Pancreas (tissue), 10 donors: Measurements from ENCODE around the gene CRISPLD2. TPM values are rescaled to one million over a fixed set of nuclear protein-coding genes. Genes with fewer than 3 reads are reported as not detected.

Source experiments
- ATAC-seq, 4 donors: fragments of 200-7000 bp; cut with Tn5 transposase; one replicate each; pipeline versions ENCODE4 v1.8.0 to v1.9.1; 2020; ENCODE audit warnings: mild to moderate bottlenecking in 4 of 4, moderate library complexity in 4 of 4
- DNase-seq, 6 donors: peaks; one replicate each; pipeline ENCODE4 v3.0.0-alpha.2; 2020
- FAIRE-seq: peaks from 2 replicates; lab custom pipeline; 2012; peaks lifted over from hg19 to GRCh38; lab: Jason Lieb, UNC
- H3K27ac ChIP-seq, 4 donors: fragments of 200-600 bp; sonication (generic); 1 replicate in 3 of 4; 2 replicates in 1 of 4; pipeline versions ENCODE4 v1.5.0 to v1.8.0; 2020
- H3K27me3 ChIP-seq, 4 donors: fragments of 200-600 bp; one replicate each; pipeline ENCODE4 v1.8.0; 2021
- H3K36me3 ChIP-seq, 3 donors: fragments of 200-600 bp; sonication (generic) in 1 of 3; one replicate each; pipeline versions ENCODE4 v1.5.0 to v1.8.0; 2020 to 2021
- H3K4me1 ChIP-seq, 3 donors: fragments of 200-600 bp; one replicate each; pipeline ENCODE4 v1.8.0; 2021
- H3K4me3 ChIP-seq, 4 donors: fragments of 200-600 bp; sonication (generic) in 2 of 4; one replicate each; pipeline versions ENCODE4 v1.5.0 to v1.8.0; 2020 to 2021
- H3K9me3 ChIP-seq, 4 donors: fragments of 200-600 bp; one replicate each; pipeline ENCODE4 v1.8.0; 2021
- WGBS, 2 donors: extraction: QIAGEN DNeasy Blood & Tissue Kit; methylation state at CpG; one replicate each; pipeline ENCODE4 v1.1.7; 2013; 5-methylcytosine and 5-hydroxymethylcytosine counted together
- intact Hi-C, 3 donors: fragments of 100-400 bp; cut with DNase I; formaldehyde crosslinking; loops; one replicate each; pipeline versions ENCODE4 v1.11.1 to v1.14.2; 2022
- polyA plus RNA-seq, 2 donors: library from polyadenylated mRNA; stranded (reverse); fragments of 200-250 nt; gene quantifications; one replicate each; pipeline ENCODE4 v1.2.3, GENCODE V29; 2013
- total RNA-seq, 6 donors: library from RNA; stranded (reverse); fragmentation: NEBNext Ultra II Directional in 4 of 6; extraction: Animal tissue kit (Norgen Biotek cat#: 25700) in 4 of 6; gene quantifications; one replicate each; pipeline versions ENCODE4 v1.2.1 to v1.2.4, GENCODE V29; 2021 to 2023
- TF ChIP-seq, protein P1 (sequence below), 4 donors: fragments of 200-600 bp; sonication (generic) in 3 of 4; IDR thresholded peaks; one replicate each; pipeline versions ENCODE4 v1.5.0 to v1.8.0; 2021; ENCODE audit warnings: antibody characterized with exemption in 4 of 4
- donor health status: healthy with polysubstance abuse.
- donor health status: DM: no; HTN: no; CAD: no; lungs with moderate emphysema.
- donor health status: DM: no; HTN: no; CAD: no.
- donor health status: control.
- donor health status: control.
- donor health status: Bipolar disorder and iron deficiency.
- donor health status: DM: yes; HTN: yes; CAD: no.
- donor health status: DM: no; HTN: no; CAD: no.
- donor health status: DM: no; HTN: no; CAD: no.
- donor health status: DM: yes; HTN: yes; CAD: no.

The CRISPLD2 gene
- total RNA-seq (10 to 100 TPM in 4 of 6 donors, 1 to 10 TPM in 2; 4.1 to 40.2 (median 18.2) TPM), polyA plus RNA-seq (10 to 100 TPM in 1 of 2 donors, 1 to 10 TPM in 1; 6.7 to 11.5 TPM)

GRCh38 chr16:84819644-84820304, at the start of gene CRISPLD2:
CRISPLD2 (plus strand) TSS chr16:84819985; CDS start chr16:84838496, 18,511 bp downstream.
- no peak for FAIRE-seq

DNA sequence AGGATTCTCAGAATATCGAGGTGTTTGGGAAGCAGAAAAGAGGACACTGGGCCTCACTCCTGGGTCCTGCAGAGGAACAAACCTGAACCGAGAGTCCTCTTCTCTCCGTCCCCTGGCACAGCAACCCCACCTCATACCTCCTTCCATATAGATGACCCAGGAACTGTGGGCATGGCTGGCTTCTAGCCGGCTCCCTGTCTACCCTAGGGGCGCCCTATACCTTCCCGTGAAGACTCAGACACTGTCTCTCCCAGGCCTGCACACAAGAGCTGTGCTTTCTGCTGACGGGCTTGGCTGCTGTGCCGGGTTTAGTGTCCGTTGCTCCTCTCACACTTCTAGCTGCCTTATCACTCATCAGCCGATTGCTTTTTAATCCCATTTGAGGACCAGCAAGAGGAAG, 46.5 kb upstream of the CRISPLD2 start:
- peaks cover 0 to 62% (median 3%) of the 10 kb centered on the region in 3 donors for H3K36me3 ChIP-seq
- H3K9me3 ChIP-seq: no peaks in the 10 kb centered on the region
- intact Hi-C loops: no loop called here
- H3K27me3 ChIP-seq: no peaks in the 10 kb centered on the region
- ATAC-seq: no peak
- H3K4me3 ChIP-seq: no peak overlapping the region
- FAIRE-seq: no peak
- TF ChIP-seq, protein P1, sequence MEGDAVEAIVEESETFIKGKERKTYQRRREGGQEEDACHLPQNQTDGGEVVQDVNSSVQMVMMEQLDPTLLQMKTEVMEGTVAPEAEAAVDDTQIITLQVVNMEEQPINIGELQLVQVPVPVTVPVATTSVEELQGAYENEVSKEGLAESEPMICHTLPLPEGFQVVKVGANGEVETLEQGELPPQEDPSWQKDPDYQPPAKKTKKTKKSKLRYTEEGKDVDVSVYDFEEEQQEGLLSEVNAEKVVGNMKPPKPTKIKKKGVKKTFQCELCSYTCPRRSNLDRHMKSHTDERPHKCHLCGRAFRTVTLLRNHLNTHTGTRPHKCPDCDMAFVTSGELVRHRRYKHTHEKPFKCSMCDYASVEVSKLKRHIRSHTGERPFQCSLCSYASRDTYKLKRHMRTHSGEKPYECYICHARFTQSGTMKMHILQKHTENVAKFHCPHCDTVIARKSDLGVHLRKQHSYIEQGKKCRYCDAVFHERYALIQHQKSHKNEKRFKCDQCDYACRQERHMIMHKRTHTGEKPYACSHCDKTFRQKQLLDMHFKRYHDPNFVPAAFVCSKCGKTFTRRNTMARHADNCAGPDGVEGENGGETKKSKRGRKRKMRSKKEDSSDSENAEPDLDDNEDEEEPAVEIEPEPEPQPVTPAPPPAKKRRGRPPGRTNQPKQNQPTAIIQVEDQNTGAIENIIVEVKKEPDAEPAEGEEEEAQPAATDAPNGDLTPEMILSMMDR (IDR thresholded peaks at IDR 0.05): no peak
- H3K4me1 ChIP-seq: no peaks in the 10 kb centered on the region
- WGBS, 2 donors: 91 to 94% methylated on average over 10 of the region's 10 CpGs
- DNase-seq: no peak
- no peak overlapping the region for H3K27ac ChIP-seq

More at GRCh38 chr16:84819644-84820304, at the start of gene CRISPLD2:
- DNase-seq: peak; percentile 80 to 93 (median 88)
- Histone ChIP-seq H3K27ac (no peak within 1 kb of the TSS), H3K9me3 (no peaks in the 10 kb centered on the region), H3K36me3 (no peaks in the 10 kb centered on the region), H3K27me3 (no peaks in the 10 kb centered on the region), H3K4me3 (peak within 1 kb of the TSS in 3 of 4 donors; percentile 1 to 33 (median 33)), H3K4me1 (no peaks in the 10 kb centered on the region)
- intact Hi-C loops: no loop called here
- peak; percentile 92 to 97 (median 94) for ATAC-seq
- TF ChIP-seq, protein P1 (IDR thresholded peaks at IDR 0.05): no peak
- WGBS, 2 donors: 3% methylated on average over 49 to 53 of the region's 53 CpGs

DNA sequence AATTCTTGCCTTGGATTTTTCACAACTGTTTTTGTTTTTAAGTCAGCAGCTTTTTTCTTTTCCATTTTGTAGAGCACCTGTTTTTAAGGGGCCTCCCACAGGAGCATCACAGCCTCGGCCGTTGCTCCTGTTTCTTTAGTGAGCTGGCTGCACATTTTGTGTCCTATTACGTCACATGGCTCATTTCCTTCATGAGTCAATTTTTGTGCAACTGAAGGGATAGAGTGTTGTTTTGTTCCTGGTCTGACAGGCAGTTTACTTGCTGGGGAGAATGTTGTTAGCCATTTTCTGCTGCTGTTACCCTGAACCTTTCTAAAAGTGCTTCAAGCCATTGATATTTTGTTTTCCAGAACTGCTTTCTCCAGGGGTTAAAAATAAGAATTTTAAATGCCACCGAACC, 45.0 kb upstream of the CRISPLD2 start:
- TF ChIP-seq, protein P1 (IDR thresholded peaks at IDR 0.05): no peak
- ATAC-seq (peak in 1 of 4 donors; percentile 52), DNase-seq (no peak), FAIRE-seq (no peak)
- WGBS, 2 donors: 81 to 87% methylated on average over 4 of the region's 4 CpGs
- Histone ChIP-seq H3K4me3 (no peak overlapping the region), H3K4me1 (no peaks in the 10 kb centered on the region), H3K36me3 (peaks cover 0 to 65% (median 3%) of the 10 kb centered on the region in 3 donors), H3K9me3 (no peaks in the 10 kb centered on the region), H3K27me3 (no peaks in the 10 kb centered on the region), H3K27ac (no peak overlapping the region)
- intact Hi-C loops: no loop called here

- Histone ChIP-seq H3K4me3 (no peak overlapping the region), H3K27ac (no peak overlapping the region), H3K4me1 (no peaks in the 10 kb centered on the region), H3K36me3 (peaks cover 0 to 65% (median 3%) of the 10 kb centered on the region in 3 donors), H3K27me3 (no peaks in the 10 kb centered on the region), H3K9me3 (no peaks in the 10 kb centered on the region)
- no peak for FAIRE-seq
- intact Hi-C loops: no loop called here
- TF ChIP-seq, protein P1 (IDR thresholded peaks at IDR 0.05): no peak
- no peak for DNase-seq
- no peak for ATAC-seq
- 84 to 89% methylated on average over 14 of the region's 14 CpGs for WGBS, 2 donors
Observed at GRCh38 chr16:84775262-84775810, 44.4 kb upstream of the CRISPLD2 start.

GRCh38 chr16:84777435-84777834, 42.4 kb upstream of the CRISPLD2 start:
- H3K27me3 ChIP-seq: no peaks in the 10 kb centered on the region
- intact Hi-C loops: no loop called here
- no peak overlapping the region for H3K4me3 ChIP-seq
- peaks cover 0 to 62% (median 3%) of the 10 kb centered on the region in 3 donors for H3K36me3 ChIP-seq
- no peak overlapping the region for H3K27ac ChIP-seq
- no peaks in the 10 kb centered on the region for H3K9me3 ChIP-seq
- FAIRE-seq: no peak
- 96 to 97% methylated on average over 5 of the region's 5 CpGs for WGBS, 2 donors
- no peak for DNase-seq
- ATAC-seq: no peak
- TF ChIP-seq, protein P1 (IDR thresholded peaks at IDR 0.05): no peak
- no peaks in the 10 kb centered on the region for H3K4me1 ChIP-seq
